Stromal cell of bone marrow (primary cell): ENCODE data around the gene WNT3.
"Not testable (repeated sequence)": the region's sequence is repeated elsewhere in the genome, so short reads cannot be mapped to it uniquely, and the experiment has no call there.

ENCODE experiments used
- DNase-seq: peaks from one replicate; pipeline ENCODE4 v3.0.0-alpha.2; 2012; ENCODE audit warnings: low read depth

Gene WNT3

DNA sequence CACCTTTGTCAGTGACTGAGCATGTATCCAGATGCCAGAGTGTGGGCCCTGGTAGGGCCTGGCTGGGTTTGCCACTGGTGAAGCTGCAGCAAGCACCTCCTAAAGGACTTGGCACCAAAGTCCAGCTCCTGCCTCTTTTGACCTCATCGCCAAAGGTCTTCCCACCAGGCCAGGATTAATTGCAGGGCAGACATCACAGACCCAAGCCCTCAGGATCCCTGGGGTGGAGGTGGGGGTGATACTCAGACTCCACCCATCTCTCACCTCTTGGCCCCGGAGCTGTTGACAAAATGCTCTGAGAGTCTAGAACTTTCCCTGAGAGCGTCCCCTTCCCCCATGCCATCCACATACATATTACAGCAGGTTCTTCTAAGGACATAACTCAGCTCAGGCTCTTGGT lies 4.6 kb downstream of the WNT3 start:
- no peak for DNase-seq

DNA sequence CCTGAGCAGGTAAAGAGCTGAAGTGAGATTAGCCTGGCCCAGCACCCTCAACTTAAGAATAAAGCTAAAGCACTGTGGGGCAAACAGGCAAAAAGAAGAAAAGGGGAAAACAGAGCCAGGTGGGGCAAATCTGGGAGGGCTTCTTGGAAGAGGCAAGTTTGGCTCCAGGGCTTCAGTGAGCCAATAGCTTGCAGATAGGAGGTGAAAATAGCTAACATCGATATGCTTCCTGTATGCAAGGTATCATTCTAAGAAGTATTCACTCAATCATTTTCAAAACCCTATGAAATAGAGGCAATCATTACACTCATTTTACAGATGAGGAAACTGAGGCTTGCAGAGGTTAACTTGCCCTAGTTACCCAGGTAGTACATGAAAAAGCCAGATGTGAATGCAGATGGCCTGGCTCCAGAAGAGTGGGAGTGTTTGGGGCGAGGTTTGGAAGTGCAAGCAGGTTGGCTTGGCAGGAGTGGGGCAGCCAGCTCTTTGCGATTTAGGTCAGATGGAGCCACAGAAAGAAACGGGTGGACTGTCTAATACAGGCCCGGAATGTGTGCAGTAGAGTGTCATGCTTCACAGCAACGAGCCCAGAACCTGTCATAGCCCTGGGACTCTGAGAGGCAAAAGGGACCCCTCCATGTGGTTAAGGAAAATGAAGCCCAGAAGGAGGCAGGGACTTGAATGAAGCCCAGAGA lies 5.7 kb downstream of the WNT3 start:
- DNase-seq: no peak

DNA sequence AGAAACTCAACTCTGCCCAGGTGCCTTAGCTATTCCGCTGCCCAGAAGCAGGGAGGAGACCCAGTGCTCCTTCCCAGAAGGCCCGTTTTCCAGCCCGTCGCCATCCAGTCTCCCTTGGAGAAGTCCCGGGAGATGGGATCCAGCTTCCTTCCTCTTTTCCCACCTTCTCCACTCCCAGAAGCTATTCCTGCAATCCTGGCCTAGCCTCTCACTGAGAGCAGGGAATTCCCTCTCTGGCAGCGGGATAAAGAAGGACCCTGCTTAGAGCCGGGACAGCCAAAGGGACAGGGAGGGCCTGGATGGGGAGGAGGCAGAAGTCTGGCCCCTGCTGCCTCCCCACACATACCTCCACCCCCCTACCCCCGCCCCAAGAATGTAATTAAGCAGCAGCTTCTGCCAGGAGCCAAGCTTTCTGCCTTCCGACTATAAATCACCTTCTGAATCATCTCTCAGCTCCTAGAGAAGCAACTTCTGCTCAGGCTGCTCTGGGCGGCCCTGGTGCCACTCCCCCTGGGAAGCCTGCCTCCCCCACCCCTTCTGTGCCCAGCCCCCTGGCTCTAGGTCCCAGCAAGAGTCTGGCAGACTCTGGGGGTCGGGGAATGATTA lies 6.4 kb downstream of the WNT3 start:
- DNase-seq: peak; percentile 21

DNA sequence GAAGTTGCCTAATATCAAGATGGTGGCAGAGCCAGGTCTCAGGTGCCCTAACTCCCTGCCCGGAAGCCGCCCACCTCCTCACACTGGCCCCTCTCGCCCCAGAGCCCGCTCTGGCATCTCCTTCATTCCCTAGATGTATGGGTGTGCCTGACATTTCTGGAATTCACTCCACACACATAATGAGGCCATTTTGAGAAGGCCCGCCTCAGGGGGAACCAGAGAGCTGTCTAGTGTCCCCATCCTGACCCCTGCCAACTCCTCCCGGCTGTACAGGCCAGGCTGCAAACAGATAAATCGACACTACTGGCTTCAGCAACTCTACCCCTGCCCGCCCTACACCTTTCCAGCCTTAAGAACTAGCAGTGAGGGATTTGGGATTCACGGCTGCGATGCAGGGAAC lies 7.7 kb downstream of the WNT3 start:
- no peak for DNase-seq

DNA sequence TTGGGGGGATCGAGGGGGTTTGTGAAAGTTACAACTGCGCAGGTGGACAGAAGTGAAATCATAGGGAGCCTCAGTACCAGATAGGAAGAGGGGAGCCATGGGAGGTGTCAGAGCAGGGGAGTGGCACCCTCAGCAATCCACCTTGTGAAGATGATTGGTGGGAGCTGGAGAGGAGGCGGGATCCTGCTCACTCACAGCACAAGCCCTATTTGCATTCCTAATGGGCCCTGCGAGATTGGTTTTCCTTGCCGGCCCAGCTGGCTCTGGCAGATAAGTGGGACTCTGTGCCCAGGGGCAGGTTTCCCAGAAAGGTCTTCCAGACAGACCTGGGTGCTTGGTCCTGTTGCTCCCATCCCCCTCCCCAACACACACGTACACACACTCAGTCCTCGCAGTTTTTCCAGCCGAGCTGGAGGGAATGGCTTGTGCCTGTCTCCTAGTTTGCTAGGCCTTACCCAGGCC lies 9.4 kb downstream of the WNT3 start:
- no peak for DNase-seq

DNA sequence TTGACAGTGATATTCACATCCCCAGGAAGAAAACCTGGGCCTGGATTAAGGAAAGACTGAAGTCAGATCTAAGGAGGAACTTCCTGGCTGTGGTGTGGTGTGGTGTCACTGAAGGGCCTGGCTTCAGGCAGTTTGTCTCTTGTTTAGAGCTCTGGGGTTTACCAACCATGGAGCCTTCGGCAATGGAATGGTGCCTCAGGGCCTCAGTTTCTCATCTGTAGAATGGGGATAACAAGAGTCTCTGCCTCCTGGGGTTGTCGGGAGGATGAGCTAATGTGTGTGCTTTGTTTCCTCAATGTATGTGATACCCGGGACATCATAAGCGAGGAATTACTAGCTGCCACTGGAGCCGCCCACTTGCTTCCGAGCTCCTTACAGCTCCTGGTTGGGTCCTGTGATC lies 12.7 kb downstream of the WNT3 start:
- DNase-seq: no peak

DNA sequence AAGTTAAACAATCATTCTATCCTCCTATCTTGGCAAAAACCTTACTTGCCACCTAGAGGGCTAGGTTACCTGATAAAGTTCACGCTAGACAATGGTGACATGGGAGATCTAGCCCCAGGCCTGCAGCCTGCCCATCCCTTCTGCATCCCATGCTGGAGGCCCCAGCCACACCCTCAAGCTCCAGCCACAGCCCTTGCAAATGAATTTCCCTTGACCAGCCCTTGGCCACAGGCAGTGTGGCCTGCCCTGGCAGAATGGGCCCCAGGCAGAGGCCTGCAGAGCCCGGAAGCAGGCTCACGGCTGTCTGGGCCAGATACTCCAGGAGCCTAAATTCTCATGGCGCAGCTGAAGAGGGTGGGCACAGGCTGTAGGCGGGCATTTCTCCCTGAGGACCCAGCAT lies 14.9 kb downstream of the WNT3 start:
- DNase-seq: no peak

DNA sequence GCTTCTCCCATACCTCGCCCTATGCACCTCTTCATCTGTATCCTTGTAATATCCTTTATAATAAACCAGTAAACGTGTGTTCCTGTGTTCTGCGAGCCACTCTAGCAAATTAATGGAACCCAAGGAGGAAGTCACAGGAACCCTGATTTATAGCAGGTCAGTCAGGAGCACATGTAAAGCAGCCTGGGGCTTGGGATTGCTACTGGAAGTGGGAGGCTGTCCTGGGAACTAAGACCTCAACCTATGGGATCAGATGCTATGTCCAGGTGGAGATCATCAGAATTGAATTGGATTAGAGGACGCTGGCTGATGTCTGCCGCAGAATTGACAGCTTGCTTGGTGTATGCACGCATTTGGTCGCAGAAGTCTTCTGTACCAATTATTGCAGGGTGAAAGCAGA lies 15.7 kb downstream of the WNT3 start:
- no peak for DNase-seq

DNA sequence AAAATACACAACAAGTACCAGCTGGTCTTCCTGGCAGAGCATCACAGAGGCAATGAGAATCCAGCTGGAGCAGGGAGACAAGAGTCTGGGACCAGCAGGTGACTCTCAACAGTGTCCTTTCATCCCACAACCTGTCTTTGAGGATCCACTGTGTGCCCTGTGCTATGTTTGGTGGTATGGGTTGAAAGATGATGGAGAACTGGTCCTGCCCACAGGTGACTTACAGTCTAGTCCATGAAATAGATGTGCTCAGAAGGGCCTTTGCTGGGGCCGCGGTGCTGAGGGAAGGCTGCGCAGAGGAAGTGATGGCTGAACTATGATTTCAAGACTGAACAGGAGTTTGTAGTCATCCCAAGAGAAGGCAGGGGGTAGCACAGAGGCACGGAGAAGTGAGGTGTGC lies 17.9 kb downstream of the WNT3 start:
- DNase-seq: no peak

DNA sequence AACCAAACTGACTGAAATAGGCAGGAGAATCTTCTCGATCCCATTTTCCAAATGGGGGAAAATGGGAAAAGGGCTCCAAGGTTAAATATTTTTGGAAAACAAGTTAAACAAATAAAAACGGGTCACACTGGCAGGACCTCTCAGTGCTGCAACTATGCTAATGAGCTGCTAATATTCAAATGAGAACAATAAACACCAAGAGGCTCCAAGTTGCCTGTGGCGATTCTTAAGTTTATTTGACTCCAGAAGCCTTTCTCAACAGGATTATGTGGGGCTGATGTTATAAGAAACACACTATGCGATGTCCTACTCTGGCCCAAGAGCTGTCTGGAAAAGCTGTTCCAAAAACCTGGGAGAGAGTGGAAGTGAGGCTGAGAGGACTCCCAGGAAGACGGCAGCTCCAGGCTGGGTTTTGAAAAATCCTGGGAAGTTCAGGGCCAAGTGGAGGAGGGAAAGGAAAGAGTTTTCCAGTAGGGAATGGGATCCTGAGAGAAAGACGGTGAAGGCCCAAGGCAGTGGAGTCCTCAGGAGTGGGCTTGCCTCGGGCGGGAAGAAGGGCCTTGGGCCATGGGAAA lies 21.4 kb downstream of the WNT3 start:
- no peak for DNase-seq

DNA sequence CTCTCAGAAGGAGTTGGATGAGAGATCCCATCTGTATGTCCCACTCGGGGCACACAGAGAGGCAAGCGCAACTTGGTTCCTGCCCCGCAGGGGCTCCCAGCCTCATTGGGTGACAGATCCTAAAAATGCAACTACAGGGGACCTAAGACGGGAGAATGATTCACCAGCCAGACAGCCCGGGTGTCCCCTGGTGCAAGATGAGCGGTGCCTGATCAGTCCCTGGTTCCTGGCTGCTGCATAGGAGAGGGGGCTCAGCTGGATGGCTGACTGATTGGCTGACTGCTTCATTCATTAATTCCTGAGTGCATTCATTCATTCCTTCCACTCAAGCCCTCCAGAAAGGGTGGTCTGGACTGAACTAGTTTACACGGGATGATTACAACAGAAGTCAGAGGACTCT lies 22.0 kb downstream of the WNT3 start:
- no peak for DNase-seq

DNA sequence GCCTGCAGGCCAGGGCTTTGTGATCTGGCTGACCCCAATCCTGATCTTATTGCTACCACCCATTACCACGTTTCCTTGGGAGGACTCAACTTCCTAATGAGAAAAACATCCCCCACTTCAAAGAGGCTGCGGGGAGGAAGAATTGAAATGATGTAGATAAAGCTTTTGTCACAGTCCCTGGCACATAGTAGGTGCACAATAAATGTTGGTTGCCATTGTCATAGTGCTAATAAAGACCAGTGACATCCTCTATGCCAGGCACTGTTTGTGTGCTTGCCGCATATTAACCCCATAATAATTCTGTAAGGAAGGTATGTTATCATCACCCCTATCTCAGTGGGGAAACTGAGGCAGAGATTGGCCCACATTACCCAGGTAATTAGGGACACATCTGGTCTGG lies 22.4 kb downstream of the WNT3 start:
- no peak for DNase-seq

DNA sequence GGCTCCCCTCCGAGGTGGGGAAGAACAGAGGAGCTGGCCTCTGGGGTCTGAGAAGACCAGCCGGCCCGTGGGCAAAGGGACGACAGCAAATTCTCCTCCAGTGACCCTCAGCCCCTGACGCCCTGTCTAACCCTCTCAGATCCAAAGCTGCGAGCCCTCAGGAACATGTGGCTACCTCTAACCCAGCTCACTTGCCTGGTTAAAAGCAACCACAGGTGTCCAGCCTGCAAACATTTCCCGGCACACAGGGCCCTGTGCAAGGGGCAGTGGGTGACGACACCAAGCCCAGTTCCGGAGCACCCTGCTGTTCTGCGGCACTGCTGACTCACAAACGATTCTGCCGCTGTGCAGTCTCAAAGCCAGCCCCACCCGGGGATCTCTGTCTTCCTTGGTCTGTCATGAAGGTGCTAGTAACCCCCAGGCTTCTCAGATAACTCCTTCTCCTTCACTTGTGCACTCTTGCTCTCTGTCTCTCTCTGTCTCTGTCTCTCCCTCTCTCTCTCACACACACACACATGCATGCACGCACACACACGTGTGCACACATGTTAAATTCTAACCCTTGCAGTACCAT lies 23.0 kb downstream of the WNT3 start:
- no peak for DNase-seq

DNA sequence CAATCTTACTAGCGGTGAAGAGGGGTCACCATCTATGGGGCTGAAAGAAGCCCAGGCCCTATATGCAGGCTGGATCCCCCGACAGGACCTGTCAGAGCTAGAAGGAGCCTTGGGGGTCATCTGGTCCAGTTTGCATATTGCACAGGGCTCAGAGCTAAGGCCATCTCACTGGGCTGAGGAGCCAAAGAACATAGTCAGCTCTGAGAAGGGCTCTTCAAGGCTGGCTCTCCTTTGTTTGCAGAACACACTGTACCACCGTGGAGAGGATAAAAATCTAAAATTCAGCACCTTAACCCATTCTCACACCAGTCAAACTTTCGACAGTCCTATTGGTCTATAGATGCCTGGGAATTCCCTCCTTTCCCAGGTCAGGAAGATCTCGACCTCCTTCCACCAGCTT lies 24.2 kb downstream of the WNT3 start:
- DNase-seq: no peak

DNA sequence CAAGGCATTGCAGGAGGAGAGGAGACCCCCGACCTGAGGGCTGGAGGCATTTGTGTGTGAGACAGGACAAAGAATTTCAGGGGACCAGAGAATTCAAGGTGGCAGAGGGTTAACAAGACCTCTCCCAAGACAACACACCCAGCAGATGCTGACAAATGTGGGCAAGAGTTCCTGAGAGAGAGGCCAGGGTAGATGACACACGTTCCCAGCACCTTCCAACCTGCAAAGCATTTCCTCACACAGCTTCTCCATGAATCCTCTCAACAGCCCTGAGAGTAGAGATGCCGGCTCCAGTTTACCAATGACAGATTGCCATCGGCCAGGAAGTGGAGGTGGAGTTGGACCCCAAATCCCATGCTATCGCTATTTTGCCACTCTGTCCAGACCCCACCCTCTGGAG lies 25.0 kb downstream of the WNT3 start:
- no peak for DNase-seq

DNA sequence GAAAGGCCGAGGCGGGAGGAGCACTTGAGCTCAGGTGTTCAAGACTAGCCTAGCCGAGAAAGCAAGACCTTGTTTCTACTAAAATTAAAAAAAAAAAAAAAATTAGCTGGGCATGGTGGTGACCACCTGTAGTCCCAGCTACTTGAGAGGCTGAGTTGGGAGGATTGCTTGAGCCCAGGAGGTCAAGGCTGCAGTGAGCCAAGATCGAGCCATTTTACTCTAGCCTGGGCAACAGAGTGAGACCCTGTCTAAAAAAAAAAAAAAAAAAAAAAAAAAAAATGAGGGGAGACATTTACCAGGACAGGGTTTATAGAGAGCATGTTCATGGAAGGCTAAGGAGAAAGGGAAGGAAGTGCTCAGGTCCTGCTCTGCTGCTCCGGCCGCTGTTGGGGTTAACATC lies 25.5 kb downstream of the WNT3 start:
- not testable (repeated sequence) for DNase-seq

DNA sequence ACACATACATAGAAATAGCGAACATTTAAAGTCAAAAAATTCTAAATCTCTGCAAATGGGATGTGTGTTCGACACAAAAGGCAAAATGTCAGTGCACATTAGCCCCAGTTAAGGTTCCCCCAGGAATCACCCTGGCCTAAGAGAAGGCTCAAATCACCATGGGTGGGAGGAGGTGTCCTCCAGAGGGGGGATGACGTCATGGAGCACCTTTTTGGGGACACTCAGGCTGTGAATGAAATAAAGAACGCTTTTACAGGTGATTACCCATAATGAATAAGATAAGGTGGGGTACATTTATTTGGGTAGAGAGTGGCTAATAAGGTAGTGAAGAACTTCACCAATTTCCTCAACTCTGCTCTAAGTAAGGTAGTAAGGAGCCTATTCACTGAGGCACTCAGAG lies 26.4 kb downstream of the WNT3 start:
- no peak for DNase-seq

DNA sequence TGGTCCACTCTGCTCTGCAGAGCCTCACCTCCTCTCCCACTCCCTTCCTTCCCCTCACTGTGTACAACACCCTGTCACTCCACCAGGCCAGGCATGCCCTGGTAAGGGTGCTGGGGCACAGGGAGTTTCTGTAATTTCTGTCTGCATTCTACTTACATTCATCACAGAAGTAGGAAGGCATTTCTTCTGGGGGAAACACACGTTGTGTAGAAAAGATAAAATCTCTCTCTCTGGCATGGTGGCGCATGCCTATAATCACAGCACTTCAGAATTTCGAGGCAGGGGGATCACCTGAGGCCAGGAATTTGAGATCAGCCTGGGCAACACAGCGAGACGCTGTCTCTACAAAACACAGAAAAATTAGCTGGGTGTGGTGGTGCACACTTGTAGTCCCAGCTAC lies 27.0 kb downstream of the WNT3 start:
- no peak for DNase-seq

DNA sequence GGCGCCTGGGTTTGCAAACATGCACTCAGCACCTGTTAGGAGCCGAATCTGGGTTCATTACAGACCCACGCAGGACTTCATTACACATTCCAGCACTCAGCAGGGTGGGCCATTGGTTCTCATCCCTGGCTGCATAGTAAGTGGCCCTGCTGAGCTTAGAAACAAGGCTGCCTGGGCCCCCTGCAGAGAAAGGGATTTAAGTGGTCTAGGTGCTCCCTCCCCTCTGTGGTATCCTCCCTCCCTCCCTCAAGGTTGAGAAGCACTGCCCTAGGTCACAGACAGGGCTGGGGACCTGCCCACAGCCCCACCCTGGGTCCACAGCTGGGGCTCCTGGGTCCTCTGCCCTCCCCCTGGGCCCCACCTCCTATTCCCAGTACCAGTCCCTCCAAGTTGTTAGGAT lies 28.3 kb downstream of the WNT3 start:
- DNase-seq: no peak

DNA sequence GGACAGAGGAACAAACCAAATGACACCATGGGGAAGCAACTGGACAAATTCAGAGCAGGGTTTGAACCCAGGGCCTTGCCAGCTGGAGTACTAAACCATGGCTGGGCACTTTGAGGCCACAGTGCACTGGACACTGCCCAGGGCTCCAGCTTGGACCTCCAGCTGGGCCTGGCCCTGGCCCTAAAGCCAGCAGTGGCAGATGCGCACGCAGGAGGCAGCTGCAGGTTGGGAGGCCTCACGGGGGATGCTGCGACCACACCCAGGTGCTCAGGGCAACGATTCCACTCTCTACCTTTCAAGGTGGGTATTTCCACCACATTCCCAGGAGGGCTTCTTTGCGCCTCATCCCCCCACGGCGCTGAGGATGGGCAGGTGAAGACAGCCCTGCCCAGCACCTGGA lies 28.9 kb downstream of the WNT3 start:
- no peak for DNase-seq

DNA sequence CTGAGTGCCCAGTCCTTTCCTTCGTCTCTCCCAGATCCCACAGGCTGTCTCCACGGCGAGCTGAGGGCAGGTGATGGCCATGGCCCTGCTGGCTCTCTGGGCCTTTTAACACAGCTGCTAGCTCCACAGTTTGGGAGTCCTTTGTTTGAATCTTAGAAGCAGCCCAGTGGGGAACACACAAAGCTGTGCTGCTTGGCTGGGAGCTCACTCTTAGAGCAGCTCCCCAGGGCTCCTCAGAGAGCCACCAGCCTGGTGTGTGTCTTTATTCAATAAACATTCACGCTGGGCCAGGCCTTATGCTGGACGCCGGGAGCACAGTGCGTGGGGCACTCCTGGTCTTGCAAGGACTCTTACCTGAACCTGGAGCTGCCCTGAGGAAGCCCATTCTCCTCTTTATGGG lies 29.7 kb downstream of the WNT3 start:
- no peak for DNase-seq

DNA sequence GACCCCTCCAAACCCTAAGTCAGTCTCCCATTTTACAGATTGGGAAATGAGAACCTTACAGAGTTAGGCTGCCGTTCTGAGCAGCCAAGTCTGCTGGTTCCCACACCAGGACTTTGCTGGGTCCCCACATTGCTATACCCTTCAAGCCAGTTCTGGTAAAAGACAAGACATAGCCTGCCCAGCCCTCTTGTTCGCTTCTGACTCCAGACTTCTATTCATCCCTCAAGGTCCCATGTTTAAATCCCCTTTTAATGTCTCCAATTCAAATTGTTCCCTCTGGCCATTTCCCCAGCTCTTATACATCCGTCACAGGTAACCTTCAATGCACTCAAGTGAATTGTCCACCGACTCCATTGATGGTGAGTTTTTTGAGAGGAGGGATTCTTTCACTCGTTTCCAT lies 30.2 kb downstream of the WNT3 start:
- no peak for DNase-seq

DNA sequence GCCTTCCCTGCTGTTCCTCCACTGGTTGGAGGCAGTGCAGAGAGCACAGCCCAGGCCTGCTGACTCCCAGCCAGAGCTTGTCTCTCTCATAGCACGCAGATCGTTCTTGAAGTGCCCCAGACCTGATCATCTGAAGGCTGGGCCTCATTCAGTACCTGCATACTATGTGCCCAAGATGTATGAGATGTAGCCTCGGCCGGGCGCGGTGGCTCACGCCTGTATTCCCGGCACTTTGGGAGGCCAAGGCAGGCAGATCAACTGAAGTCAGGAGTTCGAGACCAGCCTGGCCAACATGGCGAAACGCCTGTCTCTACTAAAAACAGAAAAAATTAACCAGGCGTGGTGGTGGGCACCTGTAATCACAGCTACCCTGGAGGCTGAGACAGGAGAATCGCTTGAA lies 31.0 kb downstream of the WNT3 start:
- DNase-seq: no peak

DNA sequence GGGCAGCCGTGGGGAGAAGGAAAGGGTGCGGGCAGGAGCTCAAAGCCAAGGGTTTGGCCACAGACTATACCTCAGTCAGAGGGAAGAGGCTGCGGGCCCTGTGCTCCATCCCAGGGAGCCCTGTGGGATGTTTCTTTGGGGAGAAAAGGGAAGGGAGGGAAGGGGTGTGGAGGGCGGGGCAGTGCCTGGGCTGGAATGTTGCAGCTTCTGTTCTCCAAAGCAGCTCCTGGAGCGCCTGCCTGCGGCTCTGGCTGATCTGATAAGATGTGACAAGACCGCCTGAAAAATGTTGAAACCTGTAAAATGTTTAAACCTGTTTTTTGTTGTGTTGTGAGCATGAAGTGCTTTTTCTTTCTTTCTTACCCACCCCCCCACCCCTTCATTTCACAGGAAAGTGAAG lies 32.8 kb downstream of the WNT3 start:
- no peak for DNase-seq
